C4-2B (cell line): Measurements from ENCODE around the gene FHIP1B.

ENCODE experiments used
- H3K27ac ChIP-seq: fragments of 450-650 bp; 2 replicates; pipeline ENCODE4 v1.5.1; 2017
- CTCF ChIP-seq: fragments of 450-650 bp; conservative IDR thresholded peaks from 2 replicates; pipeline ENCODE4 v1.5.1; 2017; ENCODE audit warnings: mild to moderate bottlenecking
- ZFX ChIP-seq: fragments of 450-650 bp; IDR thresholded peaks from 2 replicates; pipeline ENCODE4 v1.6.1; 2017

The FHIP1B gene

GRCh38 chr11:6202041-6202440, 32.4 kb downstream of the FHIP1B start:
- no peak for TF ChIP-seq ZFX
- no peak for TF ChIP-seq CTCF
- no peak overlapping the region for H3K27ac ChIP-seq

GRCh38 chr11:6201481-6201880, 33.0 kb downstream of the FHIP1B start:
- no peak overlapping the region for H3K27ac ChIP-seq
- TF ChIP-seq CTCF: no peak
- no peak for TF ChIP-seq ZFX

- no peak overlapping the region for H3K27ac ChIP-seq
- TF ChIP-seq CTCF (no peak), ZFX (no peak)
These were observed 33.5 kb downstream of the FHIP1B start for GRCh38 chr11:6200975-6201374.

- TF ChIP-seq ZFX: no peak
- TF ChIP-seq CTCF: no peak
- no peak within 1 kb of the TSS for H3K27ac ChIP-seq
These were observed 35.1 kb downstream of the FHIP1B start, which contains the start of gene OR52W1 for GRCh38 chr11:6199174-6199810. TSS of gene OR52W1 (plus strand) at chr11:6199224. CDS start at chr11:6199224, 0 bp downstream.

GRCh38 chr11:6197466-6198200, 36.8 kb downstream of the FHIP1B start:
- TF ChIP-seq ZFX: no peak
- TF ChIP-seq CTCF: no peak
- no peak overlapping the region for H3K27ac ChIP-seq

- H3K27ac ChIP-seq: no peak overlapping the region
- TF ChIP-seq ZFX: no peak
- no peak for TF ChIP-seq CTCF
These were observed 38.0 kb downstream of the FHIP1B start for GRCh38 chr11:6196396-6196795.

- H3K27ac ChIP-seq: no peak overlapping the region
- no peak for TF ChIP-seq CTCF
These were observed 40.3 kb downstream of the FHIP1B start for GRCh38 chr11:6194065-6194581.
